SKM-1 (cell line): ENCODE measurements around the gene GRM7.

Source experiments
- DNase-seq: peaks from one replicate; lab custom pipeline; 2025; ENCODE audit not compliant: unreplicated experiment; lab: John Stamatoyannopoulos, UW

Gene GRM7

DNA sequence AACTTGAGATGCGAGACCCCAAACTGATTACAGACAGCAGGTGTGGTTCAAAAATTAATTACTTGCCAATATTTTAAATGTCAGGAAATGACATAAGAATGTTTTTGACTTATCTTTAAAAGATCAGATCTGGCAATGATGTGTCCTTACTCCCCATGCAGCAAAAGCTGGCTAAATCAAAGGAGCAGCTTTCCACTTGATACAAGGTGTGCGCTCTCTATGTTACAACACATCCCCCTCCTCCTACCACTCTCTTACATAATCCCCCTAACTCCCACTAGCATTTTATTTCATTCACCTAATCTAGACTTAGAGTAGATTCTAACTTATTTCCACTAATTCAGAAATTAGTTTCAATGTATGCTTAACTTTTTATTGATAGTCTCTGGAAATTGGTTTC, 609.0 kb downstream of the GRM7 start:
- DNase-seq = no peak

- DNase-seq = no peak
Observed at GRCh38 chr3:7484636-7485035, 623.7 kb downstream of the GRM7 start.

DNA sequence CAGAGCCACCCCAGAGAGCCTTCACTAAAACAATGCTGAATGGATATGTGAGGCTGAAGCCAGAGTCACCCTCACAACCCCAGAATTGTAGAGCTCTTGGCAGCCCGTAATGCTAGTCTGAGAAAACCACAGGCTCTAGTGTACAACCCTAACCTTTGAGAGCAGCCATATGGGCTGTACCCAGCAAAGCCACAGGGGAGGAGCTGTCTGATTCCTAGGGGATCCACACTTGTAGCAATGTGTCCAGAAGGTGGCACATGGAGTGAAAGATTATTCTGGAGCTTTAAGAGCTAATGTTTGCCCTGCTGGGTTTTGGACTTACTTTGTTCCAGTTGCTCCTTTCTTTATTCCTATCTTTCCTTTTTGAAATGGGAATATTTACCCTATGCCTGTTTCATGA, 626.8 kb downstream of the GRM7 start:
- DNase-seq = no peak

GRCh38 chr3:7489417-7489816, 628.5 kb downstream of the GRM7 start:
- no peak for DNase-seq

GRCh38 chr3:7498715-7499114, 637.8 kb downstream of the GRM7 start:
- DNase-seq = no peak

DNA sequence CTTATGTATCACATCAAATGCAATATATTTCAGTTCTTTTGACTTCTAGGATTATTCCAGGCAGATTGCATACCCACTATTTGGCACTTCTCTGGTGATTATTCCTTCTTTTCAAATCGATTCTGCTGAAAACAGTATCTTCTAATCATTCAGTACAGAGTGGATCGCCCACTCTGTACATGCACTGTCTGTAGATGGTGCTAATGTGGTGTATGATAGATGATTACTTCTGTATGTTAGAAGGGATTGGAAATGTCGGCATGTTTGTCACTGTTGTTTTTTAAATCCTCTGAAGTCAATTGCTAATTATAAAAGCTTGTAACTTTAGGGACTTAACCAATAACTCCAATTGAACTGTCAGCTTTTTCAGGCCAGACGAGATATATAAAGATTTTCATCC, 642.5 kb downstream of the GRM7 start:
- DNase-seq = no peak

DNA sequence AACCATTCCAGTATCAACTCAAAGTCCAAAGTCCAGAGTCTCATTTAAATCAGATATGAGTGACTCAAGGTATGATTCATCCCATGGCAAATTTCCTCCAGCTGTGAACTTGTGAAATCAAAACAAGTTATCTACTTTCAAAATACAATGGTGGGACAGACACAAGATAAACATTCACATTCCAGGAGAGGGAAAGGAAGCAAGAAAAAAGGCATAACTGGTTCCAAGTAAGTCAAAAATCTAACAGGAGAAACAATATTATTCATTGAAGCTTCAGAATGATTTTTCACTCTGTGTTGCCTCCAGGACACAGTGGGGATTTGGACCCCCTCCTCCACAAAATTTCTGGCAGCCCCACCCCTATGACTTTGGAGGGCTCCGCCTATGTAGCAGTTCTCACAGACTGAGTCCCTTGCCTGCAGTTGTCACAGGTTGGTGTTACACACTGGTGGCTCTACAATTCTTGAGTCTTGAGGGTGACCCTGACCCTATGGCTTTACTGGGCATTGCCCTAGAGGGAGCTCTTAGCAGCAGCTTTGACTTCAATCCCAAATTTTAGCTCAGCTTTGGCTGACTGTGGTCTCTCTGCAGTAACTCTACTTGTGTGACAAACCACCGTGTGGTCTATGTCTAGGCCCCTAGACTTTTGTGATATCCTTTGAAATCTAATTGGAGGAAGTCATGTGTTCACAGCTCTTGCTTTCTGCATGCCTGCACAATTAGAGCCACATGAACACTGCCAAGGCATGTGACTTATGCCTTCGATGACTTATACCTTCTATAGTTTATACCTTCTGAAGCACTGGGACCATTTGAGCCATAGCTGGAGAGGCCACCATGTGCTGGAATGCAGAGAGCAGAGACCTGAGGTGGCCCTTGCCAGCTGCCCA, 644.2 kb downstream of the GRM7 start:
- no peak for DNase-seq

DNA sequence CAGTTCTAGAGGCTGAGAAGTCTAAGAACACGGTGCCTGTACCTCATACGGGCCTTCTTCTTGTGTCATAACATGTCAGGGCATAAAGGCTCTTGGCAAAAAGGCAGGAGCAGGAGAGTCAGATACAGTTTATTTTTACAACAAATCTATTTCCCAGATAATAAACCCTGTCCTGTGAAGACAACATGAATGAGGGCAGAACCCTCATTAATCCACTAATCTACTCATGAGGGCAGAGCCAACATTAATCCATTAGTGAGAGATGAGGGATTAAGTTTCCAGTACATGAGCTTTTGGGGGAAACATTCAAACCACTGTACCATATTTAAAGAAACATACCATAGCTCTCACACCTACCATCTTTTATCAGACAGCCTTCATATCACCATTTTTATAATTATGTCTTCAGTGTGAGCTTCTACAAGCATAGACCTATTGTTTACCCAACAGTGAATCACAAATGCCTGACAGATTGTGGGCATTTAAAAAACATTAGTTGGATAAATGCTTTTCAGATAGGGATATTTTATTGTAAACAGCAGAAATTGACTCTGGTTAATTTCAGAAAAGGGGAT, 645.8 kb downstream of the GRM7 start:
- no peak for DNase-seq

- no peak for DNase-seq
Observed at GRCh38 chr3:7508821-7509220, 647.9 kb downstream of the GRM7 start.

- no peak for DNase-seq
Observed at GRCh38 chr3:7512048-7512447, 651.1 kb downstream of the GRM7 start.

DNA sequence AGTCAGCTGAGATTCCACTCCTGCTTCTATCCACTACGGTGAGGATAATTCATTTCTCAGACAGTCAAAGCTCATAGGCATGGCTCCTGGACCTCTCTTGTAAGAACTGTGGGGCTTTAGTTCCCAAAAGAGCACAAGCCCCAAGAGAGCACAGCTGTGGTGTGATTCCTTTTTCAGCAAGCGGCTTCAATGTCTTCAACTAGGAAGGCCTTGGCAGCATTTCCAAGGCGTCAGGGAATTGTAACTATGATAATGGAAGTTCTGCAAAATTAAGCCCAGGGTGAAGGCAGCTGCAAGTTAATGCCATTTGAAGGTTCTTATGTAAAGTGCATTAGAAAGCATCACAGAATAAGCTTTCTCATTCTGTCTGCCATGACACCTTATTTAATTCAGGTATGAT, 657.1 kb downstream of the GRM7 start:
- no peak for DNase-seq

- no peak for DNase-seq
Observed at GRCh38 chr3:7518456-7518855, 657.5 kb downstream of the GRM7 start.

- DNase-seq = no peak
Observed at GRCh38 chr3:7520059-7520458, 659.1 kb downstream of the GRM7 start.

DNA sequence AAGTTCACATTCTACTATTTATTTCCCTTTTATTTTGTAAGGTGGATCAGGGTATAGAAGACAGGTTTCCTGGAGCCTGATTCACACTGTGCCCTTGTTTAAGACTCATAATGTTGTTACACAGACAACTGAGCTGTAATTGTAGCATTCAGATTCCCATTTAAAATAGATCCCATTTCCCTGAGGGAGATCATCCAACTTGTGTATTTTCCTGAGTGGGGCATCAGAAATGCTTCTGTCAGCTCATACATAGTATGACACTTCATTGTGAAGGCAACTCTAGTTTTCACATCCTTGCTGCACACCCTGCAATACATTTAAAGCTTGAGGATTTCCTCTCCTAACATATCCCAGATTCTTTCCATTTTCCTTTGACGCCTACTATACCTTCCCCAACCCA, 659.7 kb downstream of the GRM7 start:
- DNase-seq = no peak

DNA sequence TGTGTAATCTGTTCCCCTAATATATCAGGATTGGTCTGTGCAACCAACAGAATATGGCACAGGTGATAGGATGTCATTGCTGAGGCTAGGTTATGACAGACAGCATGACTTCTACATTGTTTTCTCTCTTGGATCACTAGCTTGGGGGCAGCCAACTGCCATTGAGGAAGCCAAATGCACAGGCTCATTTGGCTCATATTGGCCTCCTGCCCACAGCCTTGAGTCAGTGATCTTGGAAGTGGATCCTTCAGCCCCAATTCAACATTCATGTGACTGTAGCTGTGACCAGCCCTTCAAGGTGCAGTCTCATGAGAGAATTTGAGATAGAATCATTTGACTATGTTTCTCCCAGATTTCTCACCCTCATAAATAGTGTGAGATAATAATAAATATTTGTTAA, 675.6 kb downstream of the GRM7 start:
- DNase-seq = no peak

DNA sequence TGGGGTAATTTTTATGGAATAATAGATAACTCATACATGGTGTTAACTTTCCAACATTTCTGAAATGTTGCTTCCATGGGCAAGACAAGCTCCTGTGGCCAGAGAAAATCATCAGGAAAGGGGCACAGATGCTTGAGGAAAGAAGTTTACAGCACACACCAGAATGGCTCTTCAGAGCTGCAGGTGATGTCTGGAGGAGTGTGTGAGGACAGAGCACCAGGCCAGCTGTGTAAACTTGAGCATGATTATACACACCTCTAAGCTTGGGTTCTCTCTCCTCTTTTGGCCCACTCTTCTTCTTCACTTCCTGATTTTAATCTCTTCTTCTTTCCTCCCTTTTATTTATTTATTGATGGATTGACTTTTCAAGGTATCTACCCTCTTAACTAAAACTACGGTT, 676.0 kb downstream of the GRM7 start:
- DNase-seq = no peak

DNA sequence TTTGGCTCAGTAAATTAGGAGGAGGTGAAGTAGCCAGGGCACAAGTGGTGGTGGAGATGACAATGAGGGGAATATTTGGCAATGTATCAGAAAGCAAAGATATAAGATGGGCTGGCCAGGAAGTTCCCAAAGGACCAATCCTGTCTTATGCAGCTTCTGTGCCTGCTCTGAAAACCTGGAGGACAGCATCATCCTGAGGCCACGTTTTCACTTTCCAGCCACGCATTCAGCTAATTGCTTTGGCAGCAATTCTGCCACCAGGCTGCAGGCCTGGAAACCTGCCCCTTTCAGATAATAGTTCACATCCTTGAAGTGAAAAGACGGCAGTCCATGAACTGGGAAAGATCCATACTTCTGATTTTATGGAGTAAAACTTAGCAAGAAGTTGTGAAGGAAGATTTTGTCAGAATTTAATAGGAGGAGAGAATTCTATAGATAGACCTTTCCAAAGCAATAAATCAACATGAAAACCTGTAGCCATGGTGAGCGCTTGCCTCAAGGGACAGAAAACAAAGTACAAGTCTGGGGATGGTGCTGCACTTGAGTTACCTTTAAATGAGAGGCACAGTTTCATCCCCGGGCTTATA, 682.5 kb downstream of the GRM7 start:
- DNase-seq = no peak

DNA sequence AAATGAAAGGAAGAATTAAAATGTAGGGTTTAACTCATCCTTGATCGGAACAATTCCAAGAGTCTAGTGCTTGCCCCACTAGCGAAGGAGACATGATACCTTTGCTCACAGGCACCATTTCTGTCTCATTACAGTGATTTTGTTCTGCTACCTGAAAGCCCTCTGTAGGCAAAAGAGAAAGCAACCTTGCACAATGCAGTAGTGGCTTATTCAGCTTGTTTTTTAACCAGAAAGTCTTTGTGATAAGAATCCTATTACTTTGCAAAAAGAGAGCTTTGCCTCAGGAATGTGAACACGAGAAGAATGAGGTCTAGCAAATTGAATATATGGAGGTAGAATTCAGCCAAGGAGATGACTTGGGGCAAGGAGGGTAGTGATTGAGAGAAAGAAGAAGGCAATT, 684.4 kb downstream of the GRM7 start:
- DNase-seq = no peak

- DNase-seq = no peak
Observed at GRCh38 chr3:7546253-7546652, 685.3 kb downstream of the GRM7 start.

- no peak for DNase-seq
Observed at GRCh38 chr3:7547826-7548225, 686.9 kb downstream of the GRM7 start.

GRCh38 chr3:7562892-7563291, 702.0 kb downstream of the GRM7 start:
- no peak for DNase-seq

DNA sequence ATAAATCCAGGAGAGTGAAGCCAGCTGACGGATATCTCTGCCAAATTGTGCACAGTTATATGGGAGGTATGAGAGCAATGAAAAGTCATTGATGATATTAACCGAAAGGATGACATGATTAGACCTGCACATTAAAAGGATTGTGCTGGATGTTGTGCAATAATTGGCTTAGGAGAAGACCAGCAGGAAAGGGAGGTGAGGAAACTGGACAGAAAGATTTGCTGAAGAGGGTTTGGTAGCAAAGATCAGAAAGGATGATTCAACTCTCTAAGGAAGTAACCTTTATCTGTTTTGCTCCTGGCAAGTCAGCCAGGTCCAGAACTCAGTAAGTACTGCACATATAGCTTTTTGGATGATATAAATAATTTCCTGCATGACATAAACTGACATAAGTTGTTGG, 704.7 kb downstream of the GRM7 start:
- DNase-seq = no peak
